HepG2 (cell line): ENCODE data around the gene DENND5A. TPM values are rescaled to one million over a fixed set of nuclear protein-coding genes. Genes with fewer than 3 reads are reported as not detected.

Source experiments
- ATAC-seq: fragments of 200-7000 bp; cut with Tn5 transposase; 3 replicates; pipeline ENCODE4 v1.9.1; 2020; ENCODE audit warnings: mild to moderate bottlenecking, moderate library complexity
- BruUV-seq: library from RNA; stranded (reverse); fragments of 400-500 nt; replicated peaks from 2 replicates; lab custom pipeline; 2021; lab: Mats Ljungman, UMichigan
- CTCF ChIA-PET: fragments of 300-600 bp; formaldehyde crosslinking; extraction: SDS; loops from one replicate; lab custom pipeline; 2021; ENCODE audit warnings: low total read pairs, inconsistent platforms, low intra/inter-chr PET ratio; lab: Yijun Ruan, JAX
- POLR2A ChIA-PET: fragments of 350-600 bp; sonication (Branson Sonifier 250); formaldehyde crosslinking; loops from one replicate; lab custom pipeline; 2020; ENCODE audit warnings: antibody characterized with exemption, inconsistent platforms; lab: Yijun Ruan, JAX
- DNase-seq: peaks from one replicate; pipeline ENCODE4 v3.0.0-alpha.2; 2015; ENCODE audit warnings: low spot score
- FAIRE-seq: peaks from 3 replicates; lab custom pipeline; 2011; peaks lifted over from hg19 to GRCh38; lab: Jason Lieb, UNC
- H2AFZ ChIP-seq: one replicate; pipeline ENCODE4 v1.6.1; 2011; ENCODE audit warnings: low read length, inconsistent platforms
- H3K27ac ChIP-seq: fragments of 300-600 bp; 3 replicates; pipeline ENCODE4 v1.8.0; 2011; ENCODE audit warnings: mixed run types, mild to moderate bottlenecking, mixed read lengths, low read length, inconsistent platforms; ENCODE audit not compliant: insufficient read depth; ENCODE audit errors: extremely low read length
- H3K27me3 ChIP-seq, 2 experiments: fragments of 200-600 bp in 1 of 2; 2 replicates in 1 of 2; 3 replicates in 1 of 2; pipeline versions ENCODE4 v1.6.0 to v1.8.0; 2011; ENCODE audit warnings: low read length in 2 of 2, mild to moderate bottlenecking in 2 of 2, moderate library complexity in 2 of 2, inconsistent platforms in 1 of 2; ENCODE audit not compliant: insufficient read depth in 2 of 2, control insufficient read depth in 1 of 2
- H3K36me3 ChIP-seq, 2 experiments: fragments of 200-600 bp in 1 of 2; replicated peaks in 1 of 2; 2 replicates in 1 of 2; 3 replicates in 1 of 2; pipeline versions ENCODE4 v1.5.1 to v1.8.0; 2011; ENCODE audit warnings: low read length in 2 of 2, inconsistent platforms in 1 of 2; ENCODE audit not compliant: insufficient read depth in 2 of 2, control insufficient read depth in 1 of 2
- H3K4me1 ChIP-seq: 2 replicates; pipeline ENCODE4 v1.5.1; 2012; ENCODE audit warnings: low read length, inconsistent platforms; ENCODE audit not compliant: insufficient read depth
- H3K4me2 ChIP-seq: 2 replicates; pipeline ENCODE4 v1.6.0; 2011; ENCODE audit warnings: low read depth, low read length, inconsistent platforms
- H3K4me3 ChIP-seq, 3 experiments: fragments of 200-600 bp in 1 of 3; sonication (generic), shearing (Covaris generic) in 1 of 3; replicated peaks in 1 of 3; 2 replicates each; pipeline ENCODE4 v1.5.1; 2011 to 2016; ENCODE audit warnings: low read length in 3 of 3, inconsistent platforms in 2 of 3, low read depth in 2 of 3, mild to moderate bottlenecking in 2 of 3, control low read depth in 1 of 3, mixed read lengths in 1 of 3; ENCODE audit not compliant: insufficient read depth in 1 of 3
- H3K79me2 ChIP-seq: one replicate; pipeline ENCODE4 v1.6.1; 2011; ENCODE audit warnings: low read length, inconsistent platforms; ENCODE audit not compliant: insufficient read depth
- H3K9ac ChIP-seq: 2 replicates; pipeline ENCODE4 v1.6.0; 2011; ENCODE audit warnings: mild to moderate bottlenecking, low read depth, low read length, inconsistent platforms; ENCODE audit not compliant: insufficient read depth
- H3K9me3 ChIP-seq: 2 replicates; pipeline ENCODE4 v1.5.1; 2012; ENCODE audit warnings: mild to moderate bottlenecking, low read length
- H4K20me1 ChIP-seq: 2 replicates; pipeline ENCODE4 v1.6.0; 2011; ENCODE audit warnings: inconsistent platforms, mild to moderate bottlenecking, low read length, moderate library complexity; ENCODE audit not compliant: insufficient read depth
- HOXA7 ChIP-seq: sonication (generic); formaldehyde crosslinking; IDR thresholded peaks from 2 replicates; pipeline ENCODE4 v1.8.1; 2022; ENCODE audit warnings: mild to moderate bottlenecking, missing genetic modification reagents, moderate library complexity
- PLRG1 ChIP-seq: fragments of 450-650 bp; conservative IDR thresholded peaks from 2 replicates; pipeline ENCODE4 v1.6.1; 2016
- ZNF530 ChIP-seq: sonication (generic); formaldehyde crosslinking; IDR thresholded peaks from 2 replicates; pipeline ENCODE4 v1.5.0; 2020; ENCODE audit warnings: low read depth, mild to moderate bottlenecking, missing genetic modification reagents
- ZNF646 ChIP-seq: sonication (generic); formaldehyde crosslinking; IDR thresholded peaks from 2 replicates; pipeline ENCODE4 v1.9.0; 2021; ENCODE audit warnings: mild to moderate bottlenecking, missing genetic modification reagents
- ZNF724P ChIP-seq: sonication (generic); formaldehyde crosslinking; IDR thresholded peaks from 2 replicates; pipeline ENCODE4 v1.8.0; 2022; ENCODE audit warnings: missing genetic modification reagents, borderline replicate concordance
- WGBS: methylation state at CpG from one replicate; pipeline ENCODE4 v1.1.6; 2017; ENCODE audit warnings: low lambda C conversion rate; 5-methylcytosine and 5-hydroxymethylcytosine counted together
- in situ Hi-C: cut with HindIII; loops from 2 replicates; pipeline ENCODE4 v1.10.0; 2017; ENCODE audit warnings: low pct_unique_long_range_greater_than_20kb; ENCODE audit not compliant: extremely low pct_ligation_motif_present
- intact Hi-C: fragments of 100-400 bp; cut with micrococcal nuclease; formaldehyde crosslinking; loops from one replicate; pipeline ENCODE4 v1.10.0; 2022; ENCODE audit not compliant: unreplicated experiment
- polyA plus RNA-seq, 8 experiments: library from polyadenylated mRNA; depleted of rRNA in 3 of 8; stranded (reverse) in 7 of 8; unstranded in 1 of 8; fragments of >200 nt; fragmentation: Illumina TruSeq in 4 of 8; extraction: Trizol in 4 of 8; gene quantifications; 2 replicates each; pipeline versions ENCODE4 v1.2.1 to v1.2.3, GENCODE V29; 2011 to 2016; ENCODE audit warnings: low read depth in 4 of 8, missing spikeins in 1 of 8, mixed read lengths in 1 of 8; ENCODE audit not compliant: insufficient read depth in 1 of 8
- total RNA-seq, 5 experiments: library from RNA; depleted of rRNA; stranded (reverse); fragments of >200 nt; fragmentation: Illumina TruSeq; extraction: Trizol; gene quantifications; 2 replicates each; pipeline ENCODE4 v1.2.3, GENCODE V29; 2016; ENCODE audit warnings: low read depth in 1 of 5

The DENND5A gene
- total and polyA plus RNA-seq, 2 of the 13 experiments (the other 11 are each of a cell fraction or from before 2014, with no cell fraction given): 63.3 to 145 TPM

DNA sequence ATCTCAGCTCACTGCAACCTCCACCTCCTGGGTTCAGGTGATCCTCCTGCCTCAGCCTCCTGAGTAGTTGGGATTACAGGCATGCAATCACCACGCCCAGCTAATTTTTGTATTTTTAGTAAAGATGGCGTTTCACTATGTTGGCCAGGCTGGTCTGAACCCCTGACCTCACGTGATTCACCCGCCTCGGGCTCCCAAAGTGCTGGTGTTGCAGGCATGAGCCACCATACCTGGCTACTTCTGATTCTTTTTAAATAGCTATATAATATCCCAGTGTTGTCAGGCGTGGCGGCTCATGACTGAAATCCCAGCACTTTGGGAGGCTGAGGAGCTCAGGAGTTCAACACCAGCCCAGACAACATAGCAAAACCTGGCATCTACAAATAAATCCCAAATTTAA is 28.5 kb upstream of the DENND5A start (continued):
- TF ChIP-seq ZNF646 (CRISPR knock-in tag): no peak

GRCh38 chr11:9285850-9286587 is 20.9 kb upstream of the DENND5A start:
- FAIRE-seq: no peak
- ChIA-PET CTCF (no interaction called here), POLR2A (interaction anchor here (0.6 kb wide), 1 partner anchor 79 kb away, joined by 3 read pairs; no protein-coding TSS in a partner anchor)
- TF ChIP-seq ZNF724P (CRISPR knock-in tag): no peak
- TF ChIP-seq HOXA7 (CRISPR knock-in tag): no peak
- no peak for TF ChIP-seq ZNF530
- no peak for TF ChIP-seq PLRG1
- Histone ChIP-seq H3K27ac (no peak overlapping the region), H3K4me3 (no peak overlapping the region), H3K9ac (no peak overlapping the region), H3K79me2 (no peaks in the 10 kb centered on the region), H4K20me1 (no peaks in the 10 kb centered on the region), H3K27me3 (no peaks in the 10 kb centered on the region), H3K4me1 (no peaks in the 10 kb centered on the region), H3K36me3 (peaks cover 0 to 14% of the 10 kb centered on the region in 2 experiments; a peak in 2 of 5 replicates), H3K9me3 (no peaks in the 10 kb centered on the region), H2AFZ (no peak overlapping the region), H3K4me2 (no peak overlapping the region)
- intact Hi-C loops (no loop called here), in situ Hi-C loops (no loop called here)
- BruUV-seq: no TSS peak
- 96% methylated on average over 14 of the region's 14 CpGs for WGBS
- DNase-seq: no peak
- no peak for ATAC-seq
